ENCODE results near the gene SMAD6. TPM values are rescaled to one million over a fixed set of nuclear protein-coding genes. Genes with fewer than 3 reads are reported as not detected.

SMAD6 gene
- total and polyA plus RNA-seq, 10 of the 15 experiments (the other 5 are each of a cell fraction or from before 2014, with no cell fraction given): under 0.01 to 0.10 (median 0.03) TPM; not detected in 7

DNA sequence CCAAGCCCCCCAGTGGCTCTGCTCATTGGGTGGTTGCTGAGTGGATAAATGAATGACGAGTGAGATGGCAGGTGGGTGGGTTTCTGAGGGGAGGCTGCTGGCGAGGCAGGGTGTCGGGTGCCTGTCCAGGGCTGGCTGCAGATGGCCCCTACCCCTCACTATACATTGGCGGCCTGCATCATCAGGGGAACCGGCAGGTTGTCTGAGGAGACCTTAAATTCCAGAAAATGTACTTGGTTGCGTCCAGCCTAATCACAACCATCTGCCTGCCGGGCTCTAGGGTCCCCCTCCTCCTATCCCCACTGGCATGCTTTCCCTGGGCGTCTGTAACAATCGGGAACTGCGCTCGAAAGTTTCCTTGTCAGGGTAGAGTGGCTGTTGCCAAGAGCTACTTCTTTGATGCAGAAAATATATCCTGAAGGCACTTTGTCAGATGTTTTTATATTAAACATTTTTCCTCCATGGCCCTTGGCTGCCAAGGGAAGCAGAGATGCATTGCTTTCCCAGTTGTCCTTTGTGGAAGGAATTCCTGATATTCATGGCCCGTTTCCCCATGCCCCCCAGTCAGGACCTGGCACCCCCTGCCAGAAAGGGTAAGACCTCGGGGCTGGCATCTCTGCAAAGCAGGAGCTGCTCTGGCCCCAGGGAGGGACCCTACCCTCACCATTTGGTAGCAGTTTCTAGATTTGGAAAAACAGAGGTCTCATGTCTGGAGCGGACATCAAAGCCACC, 22.9 kb downstream of the SMAD6 start:
- Histone ChIP-seq H3K4me1 (ENCODE audit: control insufficient read depth, insufficient read depth, low read length) (no peaks in the 10 kb centered on the region), H3K79me2 (ENCODE audit: control insufficient read depth, insufficient read depth, low read length) (no peaks in the 10 kb centered on the region), H3K9me3 (replicated peaks; ENCODE audit: control insufficient read depth, insufficient read depth, low read length) (no peaks in the 10 kb centered on the region), H3K27ac (ENCODE audit: control insufficient read depth, insufficient read depth) (no peak overlapping the region), H3K9ac (ENCODE audit: control insufficient read depth, insufficient read depth, low read length) (no peak overlapping the region), H3K4me2 (ENCODE audit: control insufficient read depth, insufficient read depth) (no peak overlapping the region), H2AFZ (ENCODE audit: control insufficient read depth, low read depth, low read length) (no peak overlapping the region), H3K4me3 (no peak overlapping the region), H4K20me1 (ENCODE audit: control insufficient read depth, insufficient read depth) (no peaks in the 10 kb centered on the region), H3K36me3 (ENCODE audit: control insufficient read depth in 2 of 2, insufficient read depth in 2 of 2, low read length in 1 of 2) (no peaks in the 10 kb centered on the region), H3K27me3 (replicated peaks in 1 of 2; ENCODE audit: control insufficient read depth in 2 of 2, insufficient read depth in 2 of 2, low read length in 1 of 2) (no peaks in the 10 kb centered on the region; a peak in 2 of 4 replicates)
- intact Hi-C loops (cut with micrococcal nuclease; ENCODE audit: unreplicated experiment): no loop called here
- no peak for DNase-seq (ENCODE audit: low read depth, low spot score)
- FAIRE-seq: no peak
- RAD21 ChIA-PET (ENCODE audit: unreplicated experiment): no interaction called here
- CTCF ChIA-PET: interaction anchor here (0.6 to 1.0 kb wide), 5 partner anchors 10 to 124 kb away, joined by 3 to 5 read pairs (median 3); no protein-coding TSS in a partner anchor
- 31% methylated on average over 14 of the region's 14 CpGs for WGBS (ENCODE audit: insufficient coverage, insufficient replicate concordance, low lambda C conversion rate, missing lambda C conversion rate)
- BruUV-seq (replicated peaks): no TSS peak
- no peak for ATAC-seq
- no peak for TF ChIP-seq CHD1 (IDR thresholded peaks at IDR 0.05; ENCODE audit: low read depth, low read length)
- no peak for TF ChIP-seq CHD4 (IDR thresholded peaks at IDR 0.05)
- no peak for TF ChIP-seq TCF12 (IDR thresholded peaks at IDR 0.05; ENCODE audit: low read depth, low read length)
- TF ChIP-seq BACH1 (IDR thresholded peaks at IDR 0.05; ENCODE audit: borderline replicate concordance): no peak
- TF ChIP-seq MYC (IDR thresholded peaks at IDR 0.05; ENCODE audit: insufficient read depth, insufficient read length, insufficient replicate concordance, low read length, severe bottlenecking): no peak
- no peak for TF ChIP-seq CREM (IDR thresholded peaks at IDR 0.05; ENCODE audit: low read depth)
- TF ChIP-seq FOXK2 (IDR thresholded peaks at IDR 0.05): no peak
- no peak for TF ChIP-seq RFX5 (IDR thresholded peaks at IDR 0.05; ENCODE audit: low read depth, low read length)
- TF ChIP-seq IRF4 (IDR thresholded peaks at IDR 0.05; ENCODE audit: low read depth, low read length): no peak
- TF ChIP-seq, protein P1, sequence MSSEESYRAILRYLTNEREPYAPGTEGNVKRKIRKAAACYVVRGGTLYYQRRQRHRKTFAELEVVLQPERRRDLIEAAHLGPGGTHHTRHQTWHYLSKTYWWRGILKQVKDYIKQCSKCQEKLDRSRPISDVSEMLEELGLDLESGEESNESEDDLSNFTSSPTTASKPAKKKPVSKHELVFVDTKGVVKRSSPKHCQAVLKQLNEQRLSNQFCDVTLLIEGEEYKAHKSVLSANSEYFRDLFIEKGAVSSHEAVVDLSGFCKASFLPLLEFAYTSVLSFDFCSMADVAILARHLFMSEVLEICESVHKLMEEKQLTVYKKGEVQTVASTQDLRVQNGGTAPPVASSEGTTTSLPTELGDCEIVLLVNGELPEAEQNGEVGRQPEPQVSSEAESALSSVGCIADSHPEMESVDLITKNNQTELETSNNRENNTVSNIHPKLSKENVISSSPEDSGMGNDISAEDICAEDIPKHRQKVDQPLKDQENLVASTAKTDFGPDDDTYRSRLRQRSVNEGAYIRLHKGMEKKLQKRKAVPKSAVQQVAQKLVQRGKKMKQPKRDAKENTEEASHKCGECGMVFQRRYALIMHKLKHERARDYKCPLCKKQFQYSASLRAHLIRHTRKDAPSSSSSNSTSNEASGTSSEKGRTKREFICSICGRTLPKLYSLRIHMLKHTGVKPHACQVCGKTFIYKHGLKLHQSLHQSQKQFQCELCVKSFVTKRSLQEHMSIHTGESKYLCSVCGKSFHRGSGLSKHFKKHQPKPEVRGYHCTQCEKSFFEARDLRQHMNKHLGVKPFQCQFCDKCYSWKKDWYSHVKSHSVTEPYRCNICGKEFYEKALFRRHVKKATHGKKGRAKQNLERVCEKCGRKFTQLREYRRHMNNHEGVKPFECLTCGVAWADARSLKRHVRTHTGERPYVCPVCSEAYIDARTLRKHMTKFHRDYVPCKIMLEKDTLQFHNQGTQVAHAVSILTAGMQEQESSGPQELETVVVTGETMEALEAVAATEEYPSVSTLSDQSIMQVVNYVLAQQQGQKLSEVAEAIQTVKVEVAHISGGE (CRISPR knock-in tag; IDR thresholded peaks at IDR 0.05): no peak
- SMC1A ChIA-PET (ENCODE audit: uncharacterized antibody, unreplicated experiment): interaction anchor here (1.2 kb wide), 1 partner anchor 47 kb away, joined by 3 read pairs; no protein-coding TSS in a partner anchor
- in situ Hi-C loops (cut with MboI): no loop called here
- POLR2A ChIA-PET: no interaction called here

All from GM12878 (cell line).